Right cardiac atrium (tissue), 5 donors: ENCODE measurements around the gene GRIK4. TPM values are rescaled to one million over a fixed set of nuclear protein-coding genes. Genes with fewer than 3 reads are reported as not detected.

Experiments used
- ATAC-seq, 2 donors: fragments of 200-7000 bp; cut with Tn5 transposase; one replicate each; pipeline versions ENCODE4 v1.8.0 to v1.9.1; 2020; ENCODE audit warnings: moderate library complexity in 2 of 2, mild to moderate bottlenecking in 1 of 2
- DNase-seq, 3 donors: peaks; one replicate each; pipeline ENCODE4 v3.0.0-alpha.2; 2020
- H3K27ac ChIP-seq: one replicate; pipeline ENCODE4 v1.5.1; 2013; ENCODE audit warnings: mild to moderate bottlenecking, low read length, control low read depth, moderate library complexity
- H3K27me3 ChIP-seq: one replicate; pipeline ENCODE4 v1.6.1; 2013; ENCODE audit not compliant: control insufficient read depth, insufficient read depth
- H3K4me1 ChIP-seq: one replicate; pipeline ENCODE4 v1.6.1; 2013; ENCODE audit warnings: low read length; ENCODE audit not compliant: control insufficient read depth, insufficient read depth
- H3K4me3 ChIP-seq: one replicate; pipeline ENCODE4 v1.5.1; 2013; ENCODE audit warnings: low read length, control low read depth
- H3K9me3 ChIP-seq: one replicate; pipeline ENCODE4 v1.6.1; 2013; ENCODE audit warnings: low read length; ENCODE audit not compliant: control insufficient read depth
- WGBS: extraction: QIAGEN DNeasy Blood & Tissue Kit; methylation state at CpG from one replicate; pipeline ENCODE4 v1.1.7; 2013; 5-methylcytosine and 5-hydroxymethylcytosine counted together
- intact Hi-C, 4 donors: fragments of 100-400 bp; cut with DNase I; formaldehyde crosslinking; loops; one replicate each; pipeline versions ENCODE4 v1.11.0 to v1.14.0; 2022 to 2023
- polyA plus RNA-seq: library from polyadenylated mRNA; stranded (reverse); fragments of 200-250 nt; gene quantifications from one replicate; pipeline ENCODE4 v1.2.3, GENCODE V29; 2013
- total RNA-seq, 4 donors: library from RNA; stranded (reverse); fragmentation: NEBNext Ultra II Directional; extraction: Animal tissue kit (Norgen Biotek cat#: 25700); gene quantifications; one replicate each; pipeline ENCODE4 v1.2.1, GENCODE V29; 2021
- donor health status: healthy with polysubstance abuse.
- donor health status: DM: no; HTN: yes; CAD: no.
- donor health status: DM: no; HTN: no; CAD: no.
- donor health status: DM: no; HTN: yes; CAD: no; lungs with severe emphysema.
- donor health status: DM: yes; HTN: yes; CAD: no.

GRIK4 gene
- total and polyA plus RNA-seq, 5 donors: 0.32 to 3.4 (median 0.80) TPM; not detected in 1

DNA sequence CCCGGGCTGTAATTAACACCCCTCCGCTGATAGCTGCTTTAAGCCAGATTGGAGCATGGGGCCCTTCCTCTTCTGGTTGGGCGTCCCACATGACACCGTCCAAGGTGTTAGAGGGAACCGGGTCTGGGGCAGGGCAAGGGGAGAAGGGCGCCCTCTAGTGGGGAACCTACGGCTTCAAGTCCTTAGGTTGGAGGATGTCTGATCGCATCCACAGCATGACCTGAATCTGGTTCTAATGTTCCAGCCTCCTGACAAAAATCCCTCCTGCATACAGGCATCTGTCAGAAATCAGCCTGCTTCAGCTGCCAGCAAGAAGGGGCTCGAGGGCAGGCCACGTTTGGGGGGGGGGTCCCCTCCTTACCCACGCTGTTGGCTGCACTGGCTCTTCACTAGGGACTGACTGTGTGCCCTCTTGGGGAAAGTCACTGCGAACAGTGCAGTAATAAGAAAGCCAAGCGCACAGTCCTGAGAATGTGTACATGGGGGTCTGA is 418.2 kb downstream of the GRIK4 start:
- intact Hi-C loops: no loop called here
- Histone ChIP-seq H3K27me3 (no peaks in the 10 kb centered on the region), H3K4me3 (no peak overlapping the region), H3K27ac (no peak overlapping the region), H3K4me1 (no peaks in the 10 kb centered on the region), H3K9me3 (no peaks in the 10 kb centered on the region)
- WGBS: 32% methylated on average over 13 of the region's 13 CpGs
- peak; percentile 71 to 84 for ATAC-seq
- DNase-seq: peak; percentile 51 to 74 (median 74)

DNA sequence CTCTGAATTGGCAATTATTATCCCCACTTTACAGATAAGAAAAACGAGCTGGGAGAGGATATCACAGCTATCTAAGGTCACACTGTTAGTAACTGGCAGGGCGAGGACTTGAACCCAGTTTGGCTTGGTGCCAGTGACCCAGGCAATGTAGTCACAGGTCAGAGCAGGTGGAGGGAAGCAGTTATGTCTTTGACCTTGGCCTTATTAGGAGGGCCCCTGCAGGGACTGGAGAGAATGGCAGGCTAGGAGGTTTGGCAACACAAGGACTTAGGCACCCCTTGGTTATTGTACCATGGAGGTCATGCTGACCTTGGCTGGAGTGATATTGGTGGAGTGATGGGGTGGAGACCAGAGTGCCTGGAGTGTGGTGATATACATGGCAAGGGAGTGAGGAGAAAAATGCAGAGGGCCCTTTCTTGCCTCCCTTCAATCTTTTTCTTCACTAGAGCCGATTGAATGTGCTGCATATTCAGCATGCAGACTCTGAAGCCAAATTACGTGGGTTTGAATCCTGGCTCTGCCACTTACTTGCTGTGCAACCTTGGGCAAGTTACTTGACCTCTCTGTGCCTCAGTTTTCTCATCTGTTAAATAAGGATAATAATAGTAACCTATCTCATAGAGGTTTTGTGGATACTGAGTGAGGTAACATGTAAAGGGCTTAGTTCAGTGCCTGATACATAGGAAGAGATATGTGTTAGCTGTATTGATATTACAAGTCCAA is 419.7 kb downstream of the GRIK4 start:
- no peaks in the 10 kb centered on the region for H3K9me3 ChIP-seq
- DNase-seq (no peak), ATAC-seq (no peak)
- no peaks in the 10 kb centered on the region for H3K4me1 ChIP-seq
- no peak overlapping the region for H3K4me3 ChIP-seq
- intact Hi-C loops: no loop called here
- H3K27me3 ChIP-seq: no peaks in the 10 kb centered on the region
- WGBS: 68% methylated on average over 4 of the region's 4 CpGs
- no peak overlapping the region for H3K27ac ChIP-seq

GRCh38 chr11:120932305-120932915 is 420.9 kb downstream of the GRIK4 start:
- no peak overlapping the region for H3K4me3 ChIP-seq
- no peak for ATAC-seq
- intact Hi-C loops: no loop called here

DNA sequence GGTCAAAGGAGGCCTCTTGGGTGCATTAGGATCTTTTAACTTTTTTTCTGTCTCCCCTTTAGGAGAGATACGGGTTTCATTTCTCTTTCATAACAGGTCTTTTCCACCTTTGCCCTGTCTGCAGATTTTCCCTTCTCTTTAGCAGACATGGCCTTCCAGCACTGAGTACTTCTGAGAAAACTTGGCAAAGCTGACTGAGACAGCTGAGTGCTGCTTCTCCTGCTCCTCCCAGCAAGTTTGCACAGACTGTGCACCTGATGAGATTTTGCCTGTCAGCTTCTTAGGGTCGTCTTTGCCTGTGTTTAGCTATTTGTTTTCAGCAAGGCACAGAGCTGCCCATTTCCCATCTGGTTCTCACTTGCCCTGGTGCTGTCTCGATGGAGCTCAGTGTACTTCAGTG is 424.8 kb downstream of the GRIK4 start:
- no peaks in the 10 kb centered on the region for H3K27me3 ChIP-seq
- WGBS: 72% methylated on average over 3 of the region's 3 CpGs
- H3K9me3 ChIP-seq: no peaks in the 10 kb centered on the region
- no peak overlapping the region for H3K27ac ChIP-seq
- no peak for ATAC-seq
- no peak overlapping the region for H3K4me3 ChIP-seq
- no peaks in the 10 kb centered on the region for H3K4me1 ChIP-seq
- intact Hi-C loops: no loop called here
- DNase-seq: no peak

More at GRCh38 chr11:120932305-120932915, 420.9 kb downstream of the GRIK4 start:
- H3K9me3 ChIP-seq: no peaks in the 10 kb centered on the region
- no peaks in the 10 kb centered on the region for H3K27me3 ChIP-seq
- 76% methylated on average over 5 of the region's 5 CpGs for WGBS
- DNase-seq: no peak
- H3K4me1 ChIP-seq: no peaks in the 10 kb centered on the region
- H3K27ac ChIP-seq: no peak overlapping the region

DNA sequence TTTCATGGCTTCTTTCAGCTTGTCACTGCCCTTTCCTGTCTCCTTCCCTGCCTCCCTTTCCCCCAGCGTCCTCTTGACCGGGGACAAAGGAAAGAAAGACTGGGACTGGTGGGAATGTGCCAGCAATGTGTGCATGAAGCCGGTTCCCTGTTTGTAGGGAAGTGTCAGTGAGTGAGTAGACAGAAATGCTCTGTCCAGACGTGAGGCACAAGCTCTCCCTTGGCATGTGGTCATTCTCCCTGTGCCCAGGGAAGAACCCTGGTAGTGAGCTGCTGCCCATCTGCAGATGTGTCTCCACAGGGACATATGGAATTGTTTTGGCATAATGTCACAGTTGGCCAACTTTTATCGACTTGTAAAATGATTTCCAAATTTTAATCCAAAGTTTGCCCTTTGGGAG is 426.0 kb downstream of the GRIK4 start:
- intact Hi-C loops: no loop called here
- WGBS: 18% methylated on average over 5 of the region's 5 CpGs
- no peak for DNase-seq
- peak; percentile 26 to 71 for ATAC-seq
- Histone ChIP-seq H3K4me1 (no peaks in the 10 kb centered on the region), H3K4me3 (no peak overlapping the region), H3K27ac (no peak overlapping the region), H3K9me3 (no peaks in the 10 kb centered on the region), H3K27me3 (no peaks in the 10 kb centered on the region)

DNA sequence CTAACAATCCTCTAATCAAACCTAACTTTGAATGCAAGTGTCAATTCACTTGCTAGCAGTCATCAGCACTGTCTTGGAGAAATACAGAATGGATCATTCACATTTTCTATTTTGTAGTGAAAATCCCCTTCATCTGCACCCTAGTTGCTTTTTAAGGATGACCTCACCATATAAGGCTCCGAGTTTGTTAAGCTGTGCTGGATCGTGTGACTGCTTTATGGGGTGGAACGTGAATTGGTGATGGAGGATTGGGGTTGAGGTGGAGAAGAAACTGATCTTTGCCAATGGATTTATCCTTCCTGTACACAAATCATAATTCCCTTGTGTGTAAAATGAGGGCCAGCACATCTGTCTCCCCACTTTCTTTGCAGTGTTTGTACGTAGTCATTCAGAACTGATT is 426.7 kb downstream of the GRIK4 start:
- no peak for DNase-seq
- intact Hi-C loops: no loop called here
- no peak for ATAC-seq
- Histone ChIP-seq H3K4me1 (no peaks in the 10 kb centered on the region), H3K27ac (no peak overlapping the region), H3K4me3 (no peak overlapping the region), H3K27me3 (no peaks in the 10 kb centered on the region), H3K9me3 (no peaks in the 10 kb centered on the region)
- WGBS: 48% methylated on average over 4 of the region's 4 CpGs

- Histone ChIP-seq H3K4me1 (no peaks in the 10 kb centered on the region), H3K27me3 (no peaks in the 10 kb centered on the region), H3K9me3 (no peaks in the 10 kb centered on the region), H3K27ac (no peak overlapping the region), H3K4me3 (no peak overlapping the region)
- 82% methylated on average over 10 of the region's 10 CpGs for WGBS
- intact Hi-C loops: no loop called here
- no peak for ATAC-seq
- DNase-seq: no peak
Observed at GRCh38 chr11:120940160-120940848, 428.8 kb downstream of the GRIK4 start.

- Histone ChIP-seq H3K27me3 (no peaks in the 10 kb centered on the region), H3K27ac (no peak overlapping the region), H3K4me3 (no peak overlapping the region), H3K9me3 (no peaks in the 10 kb centered on the region), H3K4me1 (no peaks in the 10 kb centered on the region)
- ATAC-seq: no peak
- no peak for DNase-seq
- intact Hi-C loops: no loop called here
- 59% methylated on average over 4 of the region's 4 CpGs for WGBS
Observed at GRCh38 chr11:120941000-120941399, 429.5 kb downstream of the GRIK4 start.

GRCh38 chr11:120942701-120943100 is 431.2 kb downstream of the GRIK4 start:
- no peaks in the 10 kb centered on the region for H3K27me3 ChIP-seq
- intact Hi-C loops: no loop called here
- H3K4me1 ChIP-seq: no peaks in the 10 kb centered on the region
- H3K9me3 ChIP-seq: no peaks in the 10 kb centered on the region
- no peak overlapping the region for H3K4me3 ChIP-seq
- 87% methylated on average over 2 of the region's 2 CpGs for WGBS
- ATAC-seq (no peak), DNase-seq (no peak)
- no peak overlapping the region for H3K27ac ChIP-seq

- Histone ChIP-seq H3K9me3 (no peaks in the 10 kb centered on the region), H3K4me3 (no peak overlapping the region), H3K27ac (no peak overlapping the region), H3K4me1 (no peaks in the 10 kb centered on the region), H3K27me3 (no peaks in the 10 kb centered on the region)
- WGBS: 81% methylated on average over 5 of the region's 5 CpGs
- DNase-seq (no peak), ATAC-seq (no peak)
- intact Hi-C loops: no loop called here
Observed at GRCh38 chr11:120945042-120945441, 433.5 kb downstream of the GRIK4 start.

DNA sequence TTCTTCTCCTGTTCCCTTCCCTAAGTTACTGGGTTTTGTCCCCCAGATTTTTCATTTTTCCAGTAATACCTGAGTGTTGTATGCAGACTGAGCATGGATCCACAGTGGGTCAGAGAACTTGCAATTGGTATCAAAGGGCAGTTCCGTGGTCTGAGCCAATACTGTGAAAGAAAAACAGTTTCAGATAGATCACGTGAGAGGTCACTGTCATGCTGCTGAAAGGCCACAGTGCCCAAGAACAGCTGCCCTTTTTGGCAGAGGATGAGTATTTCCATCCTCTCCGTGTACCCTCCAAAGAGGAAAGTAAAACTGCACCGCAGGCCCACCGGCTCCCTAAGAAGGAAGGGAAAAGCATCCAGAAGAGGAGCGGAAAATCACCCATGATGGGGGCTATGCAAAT is 439.3 kb downstream of the GRIK4 start:
- intact Hi-C loops: loop anchor here (5.0 to 10.0 kb wide), 4 partner anchors 164 to 439 kb away; partner anchors contain the start of gene GRIK4 (in 2 of the 4)
- no peaks in the 10 kb centered on the region for H3K9me3 ChIP-seq
- WGBS: 66% methylated on average over 6 of the region's 6 CpGs
- no peak overlapping the region for H3K27ac ChIP-seq
- no peaks in the 10 kb centered on the region for H3K27me3 ChIP-seq
- peaks cover 3% of the 10 kb centered on the region for H3K4me1 ChIP-seq
- H3K4me3 ChIP-seq: no peak overlapping the region
- ATAC-seq (no peak), DNase-seq (no peak)
